Measurements from ENCODE around the gene ZNF611. TPM values are rescaled to one million over a fixed set of nuclear protein-coding genes. Genes with fewer than 3 reads are reported as not detected.
A peak's percentile ranks its signal among the peaks of the same experiment; 100 is the strongest.
"Not testable (repeated sequence)": the region's sequence is repeated elsewhere in the genome, so short reads cannot be mapped to it uniquely, and the experiment has no call there.

ZNF611 gene
- total RNA-seq, 6 experiments from 2014 or later, result 3.3 to 5.4 (median 3.9) TPM

- Histone ChIP-seq H3K27me3 (no peaks in the 10 kb centered on the region), H3K4me1 (no peaks in the 10 kb centered on the region), H3K36me3 (no peaks in the 10 kb centered on the region), H3K4me3 (peak overlapping the region in 2 of 3 donors; percentile 36 to 52), H3K27ac (peak overlapping the region; percentile 65 to 79 (median 76)), H3K9me3 (no peaks in the 10 kb centered on the region)
- DNase-seq, result no peak
- no peak for ATAC-seq
- intact Hi-C loops (cut with DNase I), result no loop called here
- WGBS (ENCODE audit: insufficient coverage, low coverage, low lambda C conversion rate, missing lambda C conversion rate), result 40% methylated on average over 15 of the region's 15 CpGs
- TF ChIP-seq CTCF (IDR thresholded peaks at IDR 0.05), result no peak
- TF ChIP-seq POLR2A (IDR thresholded peaks at IDR 0.05), result no peak
Observed at GRCh38 chr19:52691215-52691610, 43.6 kb downstream of the ZNF611 start.

- 5% methylated on average over 13 of the region's 47 CpGs for WGBS (ENCODE audit: insufficient coverage, low coverage, low lambda C conversion rate, missing lambda C conversion rate)
- Histone ChIP-seq H3K27me3 (no peaks in the 10 kb centered on the region), H3K36me3 (no peaks in the 10 kb centered on the region), H3K27ac (peak overlapping the region; percentile 65 to 79 (median 76)), H3K9me3 (no peaks in the 10 kb centered on the region), H3K4me3 (peak overlapping the region; percentile 36 to 52 (median 46)), H3K4me1 (no peaks in the 10 kb centered on the region)
- peak; percentile 87 to 92 (median 90) for DNase-seq
- peak; percentile 96 to 99 (median 98) for ATAC-seq
- intact Hi-C loops (cut with DNase I), result no loop called here
- TF ChIP-seq POLR2A (IDR thresholded peaks at IDR 0.05) (peak; percentile 14), CTCF (IDR thresholded peaks at IDR 0.05) (peak in 1 of 4 donors; percentile 9)
Observed at GRCh38 chr19:52690369-52691214, 44.3 kb downstream of the ZNF611 start.

GRCh38 chr19:52689843-52690368 lies 44.9 kb downstream of the ZNF611 start:
- DNase-seq (peak; percentile 38 to 72 (median 52)), ATAC-seq (peak; percentile 39 to 61 (median 46))
- Histone ChIP-seq H3K36me3 (no peaks in the 10 kb centered on the region), H3K27me3 (no peaks in the 10 kb centered on the region), H3K4me1 (no peaks in the 10 kb centered on the region), H3K27ac (peak overlapping the region; percentile 53 to 64 (median 59)), H3K4me3 (peak overlapping the region; percentile 36 to 52 (median 46)), H3K9me3 (no peaks in the 10 kb centered on the region)
- intact Hi-C loops (cut with DNase I), result no loop called here
- 2% methylated on average over 32 of the region's 32 CpGs for WGBS (ENCODE audit: insufficient coverage, low coverage, low lambda C conversion rate, missing lambda C conversion rate)
- no peak for TF ChIP-seq CTCF (IDR thresholded peaks at IDR 0.05)
- TF ChIP-seq POLR2A (IDR thresholded peaks at IDR 0.05), result no peak

GRCh38 chr19:52688925-52689796 lies 45.7 kb downstream of the ZNF611 start:
- H3K4me1 ChIP-seq; H3K36me3 ChIP-seq; intact Hi-C loops (cut with DNase I); DNase-seq; ATAC-seq; H3K9me3 ChIP-seq; H3K27me3 ChIP-seq: not testable (repeated sequence)
- WGBS (ENCODE audit: insufficient coverage, low coverage, low lambda C conversion rate, missing lambda C conversion rate), result 26% methylated on average over 6 of the region's 6 CpGs
- Histone ChIP-seq H3K27ac (peak overlapping the region in 2 of 3 donors; percentile 59 to 64), H3K4me3 (peak overlapping the region in 2 of 3 donors; percentile 46 to 52)

Data from right lobe of liver (tissue), 6 donors.